Left ventricle myocardium inferior (tissue), 1 donor: ENCODE results near the gene EXOSC2. TPM values are rescaled to one million over a fixed set of nuclear protein-coding genes. Genes with fewer than 3 reads are reported as not detected.

Experiments
- DNase-seq: peaks from one replicate; pipeline ENCODE4 v3.0.0-alpha.2; 2020
- H3K27ac ChIP-seq: fragments of 200-600 bp; replicated peaks from 2 replicates; pipeline ENCODE4 v1.8.0; 2021
- H3K27me3 ChIP-seq: fragments of 200-600 bp; 2 replicates; pipeline ENCODE4 v1.8.0; 2021; ENCODE audit warnings: low read depth
- H3K36me3 ChIP-seq: fragments of 200-600 bp; 2 replicates; pipeline ENCODE4 v1.8.0; 2021
- H3K4me1 ChIP-seq: fragments of 200-600 bp; 2 replicates; pipeline ENCODE4 v1.8.0; 2021
- H3K4me3 ChIP-seq: fragments of 200-600 bp; 2 replicates; pipeline ENCODE4 v1.8.0; 2021; ENCODE audit warnings: mild to moderate bottlenecking, moderate library complexity
- H3K9me3 ChIP-seq: fragments of 200-600 bp; replicated peaks from 2 replicates; pipeline ENCODE4 v1.8.0; 2021
- CTCF ChIP-seq: fragments of 200-600 bp; IDR thresholded peaks from 2 replicates; pipeline ENCODE4 v1.8.0; 2021; ENCODE audit warnings: antibody characterized with exemption, mild to moderate bottlenecking, borderline replicate concordance
- intact Hi-C: fragments of 100-400 bp; cut with micrococcal nuclease; formaldehyde crosslinking; loops from one replicate; pipeline ENCODE4 v1.11.0; 2022
- total RNA-seq: library from RNA; stranded (reverse); fragmentation: NEBNext Ultra II Directional; extraction: Animal tissue kit (Norgen Biotek cat#: 25700); gene quantifications from one replicate; pipeline ENCODE4 v1.2.1, GENCODE V29; 2021
- donor health status: DM: no; HTN: yes; CAD: no; lungs with severe emphysema.

The EXOSC2 gene
- total RNA-seq, 1 donor from 2014 or later, result 12.0 TPM

- Histone ChIP-seq H3K27me3 (no peaks in the 10 kb centered on the region), H3K36me3 (no peaks in the 10 kb centered on the region), H3K4me1 (peaks cover 23% of the 10 kb centered on the region), H3K9me3 (peaks cover 5% of the 10 kb centered on the region), H3K4me3 (no peak overlapping the region), H3K27ac (peak overlapping the region; percentile 45)
- TF ChIP-seq CTCF, result no peak
- intact Hi-C loops, result no loop called here
- DNase-seq, result no peak
These were observed 39.2 kb downstream of the EXOSC2 start for GRCh38 chr9:130732793-130733221.

- peaks cover 23% of the 10 kb centered on the region for H3K4me1 ChIP-seq
- H3K27me3 ChIP-seq, result no peaks in the 10 kb centered on the region
- no peak for TF ChIP-seq CTCF
- no peak for DNase-seq
- no peaks in the 10 kb centered on the region for H3K9me3 ChIP-seq
- no peak overlapping the region for H3K4me3 ChIP-seq
- no peak overlapping the region for H3K27ac ChIP-seq
- H3K36me3 ChIP-seq, result no peaks in the 10 kb centered on the region
- intact Hi-C loops, result no loop called here
These were observed 42.0 kb downstream of the EXOSC2 start for GRCh38 chr9:130735566-130735965.

GRCh38 chr9:130736834-130737233 lies 43.3 kb downstream of the EXOSC2 start:
- DNase-seq, result no peak
- Histone ChIP-seq H3K27me3 (no peaks in the 10 kb centered on the region), H3K36me3 (no peaks in the 10 kb centered on the region), H3K27ac (no peak overlapping the region), H3K9me3 (no peaks in the 10 kb centered on the region), H3K4me3 (no peak overlapping the region), H3K4me1 (peaks cover 20% of the 10 kb centered on the region)
- intact Hi-C loops, result no loop called here
- TF ChIP-seq CTCF, result no peak

GRCh38 chr9:130738281-130738680 lies 44.7 kb downstream of the EXOSC2 start:
- no peaks in the 10 kb centered on the region for H3K9me3 ChIP-seq
- H3K36me3 ChIP-seq, result no peaks in the 10 kb centered on the region
- no peak for TF ChIP-seq CTCF
- H3K4me3 ChIP-seq, result no peak overlapping the region
- H3K4me1 ChIP-seq, result peaks cover 6% of the 10 kb centered on the region
- no peak overlapping the region for H3K27ac ChIP-seq
- intact Hi-C loops, result no loop called here
- DNase-seq, result no peak
- no peaks in the 10 kb centered on the region for H3K27me3 ChIP-seq

- H3K36me3 ChIP-seq, result no peaks in the 10 kb centered on the region
- H3K9me3 ChIP-seq, result no peaks in the 10 kb centered on the region
- intact Hi-C loops, result no loop called here
- no peak for TF ChIP-seq CTCF
- no peaks in the 10 kb centered on the region for H3K27me3 ChIP-seq
- H3K4me1 ChIP-seq, result peaks cover 7% of the 10 kb centered on the region
- no peak for DNase-seq
- no peak overlapping the region for H3K4me3 ChIP-seq
- no peak overlapping the region for H3K27ac ChIP-seq
These were observed 45.5 kb downstream of the EXOSC2 start for GRCh38 chr9:130739081-130739480.
